Measurements from ENCODE around the gene FKBP2. TPM values are rescaled to one million over a fixed set of nuclear protein-coding genes. Genes with fewer than 3 reads are reported as not detected.

The FKBP2 gene
- total and polyA plus RNA-seq, 2 of the 13 experiments (the other 11 are each of a cell fraction or from before 2014, with no cell fraction given), result 30.1 to 53.3 TPM

DNA sequence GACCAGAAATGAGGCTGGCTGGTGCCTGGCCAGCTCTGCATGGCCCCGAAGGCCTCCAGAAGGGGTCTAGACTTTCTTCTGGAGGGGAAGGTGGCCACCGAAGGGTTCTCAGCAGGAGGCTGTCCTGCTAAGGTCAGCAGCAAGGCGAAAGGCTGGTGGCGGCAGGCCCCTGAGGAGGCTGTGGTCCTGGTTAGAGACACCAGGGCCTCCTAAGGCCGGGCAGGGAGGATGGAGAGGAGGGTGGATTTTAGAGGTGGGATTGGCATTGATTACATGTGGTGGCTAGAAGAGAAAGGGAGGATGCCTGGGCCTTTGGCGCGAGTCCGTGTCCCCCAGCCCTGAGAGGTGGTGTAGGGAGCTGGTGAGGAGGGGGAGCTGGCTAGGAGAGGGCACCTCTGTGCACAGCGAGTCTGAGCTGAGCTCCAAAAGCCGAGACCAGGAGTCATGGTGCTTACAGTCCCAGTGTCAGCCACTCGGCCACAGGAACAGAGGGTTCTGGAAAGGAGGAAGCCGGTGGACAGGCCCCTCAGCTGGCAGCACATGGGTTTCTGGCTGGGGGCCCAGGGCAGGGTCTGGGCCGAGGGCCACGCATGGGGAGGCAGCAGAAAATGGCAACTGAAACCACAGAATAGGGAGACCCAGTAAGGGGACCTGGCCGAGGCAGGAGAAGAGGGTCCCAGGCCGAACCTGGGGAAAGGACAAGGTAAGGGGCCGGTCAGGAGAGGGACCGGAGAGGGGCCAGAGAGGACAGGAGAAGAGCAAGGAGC is 31.9 kb upstream of the FKBP2 start (continued):
- TF ChIP-seq, protein P1, sequence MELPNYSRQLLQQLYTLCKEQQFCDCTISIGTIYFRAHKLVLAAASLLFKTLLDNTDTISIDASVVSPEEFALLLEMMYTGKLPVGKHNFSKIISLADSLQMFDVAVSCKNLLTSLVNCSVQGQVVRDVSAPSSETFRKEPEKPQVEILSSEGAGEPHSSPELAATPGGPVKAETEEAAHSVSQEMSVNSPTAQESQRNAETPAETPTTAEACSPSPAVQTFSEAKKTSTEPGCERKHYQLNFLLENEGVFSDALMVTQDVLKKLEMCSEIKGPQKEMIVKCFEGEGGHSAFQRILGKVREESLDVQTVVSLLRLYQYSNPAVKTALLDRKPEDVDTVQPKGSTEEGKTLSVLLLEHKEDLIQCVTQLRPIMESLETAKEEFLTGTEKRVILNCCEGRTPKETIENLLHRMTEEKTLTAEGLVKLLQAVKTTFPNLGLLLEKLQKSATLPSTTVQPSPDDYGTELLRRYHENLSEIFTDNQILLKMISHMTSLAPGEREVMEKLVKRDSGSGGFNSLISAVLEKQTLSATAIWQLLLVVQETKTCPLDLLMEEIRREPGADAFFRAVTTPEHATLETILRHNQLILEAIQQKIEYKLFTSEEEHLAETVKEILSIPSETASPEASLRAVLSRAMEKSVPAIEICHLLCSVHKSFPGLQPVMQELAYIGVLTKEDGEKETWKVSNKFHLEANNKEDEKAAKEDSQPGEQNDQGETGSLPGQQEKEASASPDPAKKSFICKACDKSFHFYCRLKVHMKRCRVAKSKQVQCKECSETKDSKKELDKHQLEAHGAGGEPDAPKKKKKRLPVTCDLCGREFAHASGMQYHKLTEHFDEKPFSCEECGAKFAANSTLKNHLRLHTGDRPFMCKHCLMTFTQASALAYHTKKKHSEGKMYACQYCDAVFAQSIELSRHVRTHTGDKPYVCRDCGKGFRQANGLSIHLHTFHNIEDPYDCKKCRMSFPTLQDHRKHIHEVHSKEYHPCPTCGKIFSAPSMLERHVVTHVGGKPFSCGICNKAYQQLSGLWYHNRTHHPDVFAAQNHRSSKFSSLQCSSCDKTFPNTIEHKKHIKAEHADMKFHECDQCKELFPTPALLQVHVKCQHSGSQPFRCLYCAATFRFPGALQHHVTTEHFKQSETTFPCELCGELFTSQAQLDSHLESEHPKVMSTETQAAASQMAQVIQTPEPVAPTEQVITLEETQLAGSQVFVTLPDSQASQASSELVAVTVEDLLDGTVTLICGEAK (IDR thresholded peaks at IDR 0.05), result no peak
- TF ChIP-seq, protein P1 (CRISPR knock-in tag; IDR thresholded peaks at IDR 0.05), result no peak
- no peak for TF ChIP-seq ZNF121 (CRISPR knock-in tag; IDR thresholded peaks at IDR 0.05)
- TF ChIP-seq SP4 (CRISPR knock-in tag; IDR thresholded peaks at IDR 0.05), result no peak
- TF ChIP-seq CREB3 (CRISPR knock-in tag; IDR thresholded peaks at IDR 0.05), result no peak
- no peak for TF ChIP-seq ZNF644 (CRISPR knock-in tag; IDR thresholded peaks at IDR 0.05; ENCODE audit: low read depth)
- TF ChIP-seq, protein P2, sequence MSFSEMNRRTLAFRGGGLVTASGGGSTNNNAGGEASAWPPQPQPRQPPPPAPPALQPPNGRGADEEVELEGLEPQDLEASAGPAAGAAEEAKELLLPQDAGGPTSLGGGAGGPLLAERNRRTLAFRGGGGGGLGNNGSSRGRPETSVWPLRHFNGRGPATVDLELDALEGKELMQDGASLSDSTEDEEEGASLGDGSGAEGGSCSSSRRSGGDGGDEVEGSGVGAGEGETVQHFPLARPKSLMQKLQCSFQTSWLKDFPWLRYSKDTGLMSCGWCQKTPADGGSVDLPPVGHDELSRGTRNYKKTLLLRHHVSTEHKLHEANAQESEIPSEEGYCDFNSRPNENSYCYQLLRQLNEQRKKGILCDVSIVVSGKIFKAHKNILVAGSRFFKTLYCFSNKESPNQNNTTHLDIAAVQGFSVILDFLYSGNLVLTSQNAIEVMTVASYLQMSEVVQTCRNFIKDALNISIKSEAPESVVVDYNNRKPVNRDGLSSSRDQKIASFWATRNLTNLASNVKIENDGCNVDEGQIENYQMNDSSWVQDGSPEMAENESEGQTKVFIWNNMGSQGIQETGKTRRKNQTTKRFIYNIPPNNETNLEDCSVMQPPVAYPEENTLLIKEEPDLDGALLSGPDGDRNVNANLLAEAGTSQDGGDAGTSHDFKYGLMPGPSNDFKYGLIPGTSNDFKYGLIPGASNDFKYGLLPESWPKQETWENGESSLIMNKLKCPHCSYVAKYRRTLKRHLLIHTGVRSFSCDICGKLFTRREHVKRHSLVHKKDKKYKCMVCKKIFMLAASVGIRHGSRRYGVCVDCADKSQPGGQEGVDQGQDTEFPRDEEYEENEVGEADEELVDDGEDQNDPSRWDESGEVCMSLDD (CRISPR knock-in tag; IDR thresholded peaks at IDR 0.05; ENCODE audit: borderline replicate concordance), result no peak
- TF ChIP-seq, protein P3, sequence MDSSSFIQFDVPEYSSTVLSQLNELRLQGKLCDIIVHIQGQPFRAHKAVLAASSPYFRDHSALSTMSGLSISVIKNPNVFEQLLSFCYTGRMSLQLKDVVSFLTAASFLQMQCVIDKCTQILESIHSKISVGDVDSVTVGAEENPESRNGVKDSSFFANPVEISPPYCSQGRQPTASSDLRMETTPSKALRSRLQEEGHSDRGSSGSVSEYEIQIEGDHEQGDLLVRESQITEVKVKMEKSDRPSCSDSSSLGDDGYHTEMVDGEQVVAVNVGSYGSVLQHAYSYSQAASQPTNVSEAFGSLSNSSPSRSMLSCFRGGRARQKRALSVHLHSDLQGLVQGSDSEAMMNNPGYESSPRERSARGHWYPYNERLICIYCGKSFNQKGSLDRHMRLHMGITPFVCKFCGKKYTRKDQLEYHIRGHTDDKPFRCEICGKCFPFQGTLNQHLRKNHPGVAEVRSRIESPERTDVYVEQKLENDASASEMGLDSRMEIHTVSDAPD (CRISPR knock-in tag; IDR thresholded peaks at IDR 0.05), result no peak
- TF ChIP-seq ZKSCAN1 (IDR thresholded peaks at IDR 0.05; ENCODE audit: low read length), result no peak
- no peak for TF ChIP-seq ZBED4 (CRISPR knock-in tag; IDR thresholded peaks at IDR 0.05; ENCODE audit: borderline replicate concordance)

Measured in HepG2 (cell line).